Astrocyte of the spinal cord (primary cell): ENCODE data around the gene GAMT.

Source experiments
- DNase-seq: peaks from one replicate; pipeline ENCODE4 v3.0.0; 2011; ENCODE audit warnings: low read depth, low spot score
- H3K4me3 ChIP-seq: 2 replicates; pipeline ENCODE4 v1.5.1; 2011; ENCODE audit warnings: low read depth, mild to moderate bottlenecking, low read length, moderate library complexity
- in situ Hi-C: cut with HindIII; loops from 2 replicates; pipeline ENCODE4 v1.10.0; 2017; ENCODE audit warnings: low sequenced_read_pairs
- TF ChIP-seq, protein P1 (sequence below): IDR thresholded peaks from 2 replicates; pipeline ENCODE4 v1.5.1; 2012; ENCODE audit warnings: low read depth, mild to moderate bottlenecking, low read length, inconsistent platforms

The GAMT gene

DNA sequence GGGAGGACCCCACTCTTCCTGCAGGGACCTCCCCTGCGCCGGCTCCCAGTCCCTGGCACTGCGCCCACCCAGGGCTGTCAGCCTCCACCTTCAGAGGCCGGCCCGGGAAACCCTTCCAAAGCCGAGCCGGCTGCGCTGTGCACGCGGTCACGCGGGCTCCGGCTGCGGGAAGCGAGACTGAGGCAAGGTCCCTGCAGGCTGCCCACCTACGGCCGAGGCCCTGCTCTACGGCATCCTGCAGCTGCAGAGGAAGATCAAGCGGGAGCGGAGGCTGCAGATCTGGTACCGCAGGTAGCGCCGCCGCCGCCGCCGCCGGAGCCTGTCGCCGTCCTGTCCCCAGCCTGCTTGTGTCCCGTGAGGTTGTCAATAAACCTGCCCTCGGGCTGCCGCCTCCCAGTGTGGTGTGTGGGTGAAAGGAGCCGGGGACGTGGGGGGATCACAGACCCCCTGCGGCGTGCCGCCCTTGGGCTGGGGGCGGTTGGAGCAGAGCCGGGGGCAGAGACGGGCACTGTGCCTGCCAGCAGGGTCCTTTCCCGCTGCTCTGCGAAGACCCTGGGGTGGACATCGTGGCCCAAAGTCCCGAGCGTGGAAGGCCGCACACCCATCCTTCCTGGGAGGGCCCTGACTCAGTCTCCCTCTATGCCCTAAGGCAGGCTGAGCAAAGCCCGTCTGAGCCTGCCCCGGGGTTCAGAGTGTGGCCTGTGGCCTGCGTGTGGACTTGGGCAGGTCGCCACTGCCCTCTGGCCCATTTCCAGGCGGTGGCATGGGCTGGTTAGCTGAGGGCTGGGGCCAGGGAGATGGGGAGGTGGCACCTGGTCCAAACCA lies 5.9 kb downstream of the GAMT start:
- in situ Hi-C loops, result no loop called here
- no peak for DNase-seq
- H3K4me3 ChIP-seq, result no peak overlapping the region
- TF ChIP-seq, protein P1, sequence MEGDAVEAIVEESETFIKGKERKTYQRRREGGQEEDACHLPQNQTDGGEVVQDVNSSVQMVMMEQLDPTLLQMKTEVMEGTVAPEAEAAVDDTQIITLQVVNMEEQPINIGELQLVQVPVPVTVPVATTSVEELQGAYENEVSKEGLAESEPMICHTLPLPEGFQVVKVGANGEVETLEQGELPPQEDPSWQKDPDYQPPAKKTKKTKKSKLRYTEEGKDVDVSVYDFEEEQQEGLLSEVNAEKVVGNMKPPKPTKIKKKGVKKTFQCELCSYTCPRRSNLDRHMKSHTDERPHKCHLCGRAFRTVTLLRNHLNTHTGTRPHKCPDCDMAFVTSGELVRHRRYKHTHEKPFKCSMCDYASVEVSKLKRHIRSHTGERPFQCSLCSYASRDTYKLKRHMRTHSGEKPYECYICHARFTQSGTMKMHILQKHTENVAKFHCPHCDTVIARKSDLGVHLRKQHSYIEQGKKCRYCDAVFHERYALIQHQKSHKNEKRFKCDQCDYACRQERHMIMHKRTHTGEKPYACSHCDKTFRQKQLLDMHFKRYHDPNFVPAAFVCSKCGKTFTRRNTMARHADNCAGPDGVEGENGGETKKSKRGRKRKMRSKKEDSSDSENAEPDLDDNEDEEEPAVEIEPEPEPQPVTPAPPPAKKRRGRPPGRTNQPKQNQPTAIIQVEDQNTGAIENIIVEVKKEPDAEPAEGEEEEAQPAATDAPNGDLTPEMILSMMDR, result no peak

DNA sequence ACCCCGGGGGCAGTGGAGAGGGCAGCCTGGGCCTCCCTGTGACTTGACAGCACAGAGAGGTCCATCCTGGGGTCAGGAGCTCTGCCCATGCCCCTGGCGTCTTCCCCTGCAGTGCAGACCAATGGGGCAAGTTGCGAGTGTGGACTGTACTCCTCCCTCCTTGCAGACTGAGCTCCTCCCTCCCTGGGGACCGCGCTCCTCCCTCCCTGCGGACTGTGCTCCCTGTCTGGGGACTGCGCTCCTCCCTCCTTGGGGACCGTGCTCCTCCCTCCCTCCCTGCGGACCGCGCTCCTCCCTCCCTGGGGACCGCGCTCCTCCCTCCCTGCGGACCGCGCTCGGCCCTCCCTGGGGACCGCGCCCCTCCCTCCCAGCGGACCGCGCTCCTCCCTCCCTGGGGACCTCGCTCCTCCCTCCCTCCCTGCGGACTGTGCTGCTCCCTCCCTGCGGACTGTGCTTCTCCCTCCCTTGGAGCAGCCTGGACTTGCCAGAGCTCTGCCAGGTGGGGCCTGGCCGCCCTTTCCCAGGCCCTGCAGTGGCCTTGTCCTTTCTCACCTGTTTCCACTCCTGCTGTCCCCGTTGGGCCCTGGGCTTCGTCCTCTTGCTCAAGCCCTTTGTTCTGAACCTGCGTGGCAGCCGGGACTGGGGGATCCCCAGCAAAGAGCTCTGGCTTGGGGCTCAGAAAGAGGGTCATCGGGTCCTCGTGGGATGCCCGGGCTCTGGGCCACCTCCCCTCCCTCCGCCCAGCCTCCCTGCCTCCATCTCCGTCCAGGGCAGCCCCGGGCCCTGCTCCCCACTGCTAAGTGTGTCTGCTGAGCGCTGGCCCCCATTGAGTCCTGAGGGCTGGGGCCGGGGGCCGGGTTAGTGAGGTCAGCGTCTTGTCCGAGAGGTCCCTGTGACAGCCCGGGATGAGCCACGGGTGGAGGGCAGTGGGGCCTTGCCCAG lies 6.8 kb downstream of the GAMT start:
- in situ Hi-C loops, result no loop called here
- TF ChIP-seq, protein P1, result no peak
- DNase-seq, result no peak

DNA sequence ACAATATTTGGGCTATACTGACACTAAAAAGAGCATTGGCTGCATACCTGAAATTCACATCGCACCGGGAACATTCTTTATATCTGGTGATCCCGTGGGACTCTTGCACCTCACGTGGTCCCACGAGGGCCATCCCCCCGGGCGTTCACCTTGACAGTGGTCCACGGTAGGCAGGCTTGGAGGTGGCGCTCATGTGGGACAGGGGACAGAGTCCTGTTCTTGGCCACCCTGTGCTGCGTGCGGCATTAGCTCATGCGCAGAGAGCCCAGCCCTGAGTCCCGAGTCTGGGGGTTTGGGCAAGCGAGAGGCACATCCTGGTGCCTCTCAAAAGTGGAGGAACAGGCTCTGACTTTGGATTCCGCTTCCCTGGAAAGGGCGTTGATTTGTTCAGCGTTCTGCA lies 7.5 kb downstream of the GAMT start:
- no peak overlapping the region for H3K4me3 ChIP-seq
- no peak for DNase-seq
- in situ Hi-C loops, result no loop called here
- TF ChIP-seq, protein P1, result no peak

More for the DNA sequence above, 6.8 kb downstream of the GAMT start:
- H3K4me3 ChIP-seq, result no peak overlapping the region

DNA sequence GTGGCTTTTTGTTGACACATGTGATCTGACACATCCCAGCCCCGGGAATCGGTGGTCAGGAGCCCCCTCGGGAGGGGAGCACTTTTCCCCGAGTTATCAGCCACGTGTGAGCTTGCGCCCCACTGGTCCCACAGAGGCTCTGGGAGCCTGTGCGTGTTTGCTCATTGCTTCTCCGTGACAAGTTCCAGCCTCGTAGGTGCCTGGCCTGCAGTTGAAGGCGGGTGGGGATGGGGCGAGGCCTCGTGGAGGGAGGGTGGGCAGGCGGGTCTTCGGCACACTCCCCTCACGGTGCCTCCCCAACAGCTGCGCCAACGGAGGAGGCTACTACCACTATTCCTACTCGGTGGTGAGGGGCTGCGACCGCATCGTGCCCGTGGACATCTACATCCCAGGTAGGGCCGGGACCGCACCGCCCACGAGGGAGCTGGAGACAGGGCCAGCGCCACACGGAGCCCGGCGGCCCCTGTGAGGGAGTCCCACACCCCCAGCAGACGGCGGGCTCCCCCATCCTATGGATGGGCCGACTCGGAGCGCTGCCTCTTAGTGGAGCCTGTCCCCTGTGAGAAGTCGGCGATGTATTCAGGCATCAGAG lies 8.3 kb downstream of the GAMT start:
- no peak for DNase-seq
- no peak overlapping the region for H3K4me3 ChIP-seq
- in situ Hi-C loops, result no loop called here
- TF ChIP-seq, protein P1, result no peak

DNA sequence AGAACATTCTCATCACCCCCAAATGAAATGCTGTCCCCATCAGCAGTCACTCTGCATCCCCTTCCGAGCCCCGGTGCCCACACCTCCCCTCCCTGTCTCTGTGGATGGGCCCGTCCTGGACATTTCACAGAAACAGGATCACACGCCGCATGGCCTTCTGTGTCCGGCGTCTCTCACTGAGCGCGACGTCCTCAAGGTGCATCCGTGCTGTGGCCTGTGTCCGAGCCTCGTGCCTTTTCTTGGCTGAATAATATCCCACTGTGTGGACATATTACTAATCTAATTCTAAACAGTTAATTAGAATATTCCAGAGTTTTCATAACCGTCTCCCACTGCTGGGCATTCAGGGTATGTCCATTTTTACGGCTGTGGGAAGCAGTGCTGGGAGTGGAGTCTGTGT lies 8.9 kb downstream of the GAMT start:
- DNase-seq, result no peak
- in situ Hi-C loops, result no loop called here
- TF ChIP-seq, protein P1, result no peak
- no peak overlapping the region for H3K4me3 ChIP-seq

DNA sequence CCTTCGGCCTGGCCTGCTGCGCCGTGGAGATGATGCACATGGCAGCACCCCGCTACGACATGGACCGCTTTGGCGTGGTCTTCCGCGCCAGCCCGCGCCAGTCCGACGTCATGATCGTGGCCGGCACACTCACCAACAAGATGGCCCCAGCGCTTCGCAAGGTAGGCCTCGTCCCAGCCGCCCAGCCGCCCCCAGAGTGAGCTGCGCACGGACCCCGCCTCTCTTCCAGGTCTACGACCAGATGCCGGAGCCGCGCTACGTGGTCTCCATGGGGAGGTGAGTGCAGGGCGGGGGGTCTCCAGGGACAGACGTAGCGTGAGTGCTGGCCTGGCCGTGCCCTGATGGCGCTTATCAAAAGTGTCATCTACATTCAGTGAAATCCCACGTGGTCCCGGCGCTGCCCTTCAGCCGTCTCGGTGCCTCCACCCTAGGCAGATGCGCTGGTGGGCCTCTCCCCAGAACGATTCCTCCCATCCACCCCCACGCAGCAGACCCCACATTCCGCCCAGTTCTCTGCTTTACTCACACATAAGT lies 10.4 kb downstream of the GAMT start:
- in situ Hi-C loops, result no loop called here
- DNase-seq, result no peak
- no peak overlapping the region for H3K4me3 ChIP-seq
- TF ChIP-seq, protein P1, result no peak
